Naive thymus-derived CD8-positive, alpha-beta T cell (primary cell): ENCODE data around the gene UBA6. TPM values are rescaled to one million over a fixed set of nuclear protein-coding genes. Genes with fewer than 3 reads are reported as not detected.
"Not testable (repeated sequence)": the region's sequence is repeated elsewhere in the genome, so short reads cannot be mapped to it uniquely, and the experiment has no call there.

Experiments used
- ATAC-seq, 2 donors: fragments of 150-1000 bp; cut with Tn5 transposase in 1 of 2; sonication (Bioruptor Pico), chemical (Tn5 transposase) in 1 of 2; 1 replicate in 1 of 2; 2 replicates in 1 of 2; pipeline ENCODE4 v1.10.0; 2021; ENCODE audit warnings: mild to moderate bottlenecking in 2 of 2, moderate library complexity in 2 of 2
- POLR2A ChIA-PET: fragments of 350-600 bp; sonication (Branson Sonifier 250); formaldehyde crosslinking; loops from one replicate; lab custom pipeline; 2021; ENCODE audit warnings: antibody characterized with exemption; lab: Charles Lee
- DNase-seq, 10 donors: peaks; one replicate each; pipeline versions ENCODE4 v3.0.0 to v3.0.0-alpha.2; 2020 to 2022
- H3K27ac Mint-ChIP-seq, 10 donors: one replicate each; pipeline ENCODE4 v1.8.0; 2020 to 2022; ENCODE audit warnings: mild to moderate bottlenecking in 10 of 10, mixed read lengths in 10 of 10, moderate library complexity in 4 of 10, inconsistent platforms in 1 of 10
- H3K27me3 Mint-ChIP-seq, 5 donors: one replicate each; pipeline ENCODE4 v1.8.0; 2021 to 2022; ENCODE audit warnings: mixed read lengths in 5 of 5
- H3K36me3 Mint-ChIP-seq, 3 donors: one replicate each; pipeline ENCODE4 v1.8.0; 2020 to 2022; ENCODE audit warnings: mixed read lengths in 3 of 3, mild to moderate bottlenecking in 2 of 3, inconsistent platforms in 1 of 3
- H3K4me1 Mint-ChIP-seq, 4 donors: one replicate each; pipeline ENCODE4 v1.8.0; 2021 to 2022; ENCODE audit warnings: mixed read lengths in 4 of 4
- H3K4me3 Mint-ChIP-seq, 10 donors: one replicate each; pipeline ENCODE4 v1.8.0; 2020 to 2022; ENCODE audit warnings: mild to moderate bottlenecking in 10 of 10, mixed read lengths in 10 of 10, moderate library complexity in 6 of 10, inconsistent platforms in 1 of 10
- H3K9me3 Mint-ChIP-seq, 9 donors: one replicate each; pipeline ENCODE4 v1.8.0; 2020 to 2022; ENCODE audit warnings: mixed read lengths in 9 of 9, mild to moderate bottlenecking in 3 of 9, inconsistent platforms in 1 of 9, moderate library complexity in 1 of 9
- polyA plus RNA-seq, 3 donors: library from polyadenylated mRNA; unstranded; fragments of 300-500 nt; fragmentation: Illumina TruSeq; gene quantifications; one replicate each; pipeline ENCODE4 v1.2.3, GENCODE V29; 2021
- total RNA-seq, 8 experiments: library from RNA in 2 of 8; stranded (reverse) in 2 of 8; gene quantifications; one replicate each; pipeline ENCODE4 v1.2.3 and lab custom pipeline; 2021 to 2026

UBA6 gene
- total and polyA plus RNA-seq, 5 experiments from 2014 or later = 18.2 to 52.9 (median 19.5) TPM

- ATAC-seq (no peak), DNase-seq (no peak)
- POLR2A ChIA-PET = no interaction called here
- Mint-ChIP-seq H3K36me3 (peaks cover 5 to 46% (median 30%) of the 10 kb centered on the region in 3 donors), H3K4me3 (no peak overlapping the region), H3K27me3 (no peaks in the 10 kb centered on the region), H3K27ac (peak overlapping the region in 7 of 10 donors; percentile 17 to 78 (median 41)), H3K9me3 (peaks cover 0 to 9% (median 2%) of the 10 kb centered on the region in 9 donors), H3K4me1 (peaks cover 10 to 37% (median 31%) of the 10 kb centered on the region in 4 donors)
Measured at GRCh38 chr4:67712000-67712625, 11.2 kb upstream of the UBA6 start.

DNA sequence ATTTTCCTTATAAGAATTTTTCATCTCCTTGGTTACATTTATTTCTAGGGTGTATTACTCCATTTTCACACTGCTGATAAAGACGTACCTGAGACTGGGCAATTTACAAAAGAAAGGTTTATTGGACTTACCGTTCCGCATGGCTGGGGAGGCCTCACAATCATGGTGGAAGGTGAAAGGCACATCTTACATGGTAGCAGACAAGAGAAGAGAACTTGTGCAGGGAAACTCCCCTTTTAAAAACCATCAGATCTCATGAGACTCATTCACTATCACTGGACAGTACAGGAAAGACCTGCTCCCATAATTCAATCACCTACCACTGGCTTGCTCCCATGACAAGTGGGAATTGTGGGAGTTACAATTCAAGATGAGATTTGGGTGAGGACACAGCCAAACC lies 5.7 kb upstream of the UBA6 start:
- H3K27me3 Mint-ChIP-seq = not testable (repeated sequence)

GRCh38 chr4:67704843-67705242 lies 3.9 kb upstream of the UBA6 start:
- Mint-ChIP-seq H3K4me1 (peaks cover 26 to 67% (median 63%) of the 10 kb centered on the region in 4 donors), H3K9me3 (peaks cover 0 to 26% (median 11%) of the 10 kb centered on the region in 9 donors), H3K27me3 (no peaks in the 10 kb centered on the region), H3K27ac (no peak overlapping the region), H3K4me3 (peak overlapping the region in 4 of 10 donors; percentile 2 to 37 (median 9)), H3K36me3 (peaks cover 25 to 48% (median 39%) of the 10 kb centered on the region in 3 donors)
- POLR2A ChIA-PET = no interaction called here
- ATAC-seq (no peak), DNase-seq (no peak)

More for the DNA sequence above, 5.7 kb upstream of the UBA6 start:
- Mint-ChIP-seq H3K4me3 (peak overlapping the region in 1 of 10 donors; percentile 26), H3K9me3 (peaks cover 0 to 26% (median 11%) of the 10 kb centered on the region in 9 donors), H3K4me1 (peaks cover 28 to 63% (median 59%) of the 10 kb centered on the region in 4 donors), H3K36me3 (peaks cover 25 to 57% (median 43%) of the 10 kb centered on the region in 3 donors)
- H3K27ac Mint-ChIP-seq, POLR2A ChIA-PET, DNase-seq, ATAC-seq: not testable (repeated sequence)

DNA sequence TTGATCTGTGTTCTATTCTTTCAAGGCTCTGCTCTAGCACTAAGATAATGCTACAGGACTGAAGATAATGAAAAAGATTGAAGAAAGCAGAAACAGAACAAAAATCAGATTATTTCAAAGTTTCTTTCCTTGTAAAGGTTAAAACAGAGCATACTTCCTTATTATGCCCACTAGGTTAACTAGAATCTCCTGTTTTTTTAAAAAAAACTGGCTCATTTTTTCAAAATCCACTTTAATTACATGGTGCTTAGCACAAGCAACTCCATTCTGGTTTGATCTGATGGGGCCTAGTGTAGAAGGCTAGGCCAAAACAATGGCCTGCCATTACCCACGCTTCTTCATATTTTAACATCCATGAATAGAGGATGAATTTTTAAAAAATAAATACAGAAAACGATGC lies 1.2 kb upstream of the UBA6 start:
- H3K9me3 Mint-ChIP-seq = peaks cover 0 to 18% (median 11%) of the 10 kb centered on the region in 9 donors
- H3K4me3 Mint-ChIP-seq = peak overlapping the region; percentile 31 to 99 (median 98)
- H3K27me3 Mint-ChIP-seq = no peaks in the 10 kb centered on the region
- DNase-seq (no peak), ATAC-seq (no peak)
- POLR2A ChIA-PET = no interaction called here
- peaks cover 29 to 77% (median 74%) of the 10 kb centered on the region in 4 donors for H3K4me1 Mint-ChIP-seq
- peaks cover 20 to 34% (median 31%) of the 10 kb centered on the region in 3 donors for H3K36me3 Mint-ChIP-seq
- peak overlapping the region in 9 of 10 donors; percentile 96 to 99 (median 97) for H3K27ac Mint-ChIP-seq

DNA sequence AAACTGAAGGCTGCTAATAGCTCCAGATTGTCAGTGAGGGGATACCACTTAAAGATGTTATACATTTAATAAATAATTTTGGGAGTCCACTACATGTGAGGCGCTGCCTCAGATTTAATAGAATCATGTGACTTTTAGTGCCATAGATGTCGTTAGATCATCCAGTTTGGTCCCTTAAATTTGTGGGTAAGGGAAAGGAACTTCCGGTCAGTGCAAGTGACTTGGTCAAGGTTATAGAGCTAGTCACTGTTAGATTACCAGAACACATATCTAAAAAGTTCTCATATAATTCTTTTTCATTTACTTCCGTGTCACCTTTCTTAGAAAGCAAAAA lies 529 bp upstream of the UBA6 start:
- no peak for DNase-seq
- Mint-ChIP-seq H3K4me1 (peaks cover 26 to 74% (median 72%) of the 10 kb centered on the region in 4 donors), H3K36me3 (peaks cover 16 to 28% (median 24%) of the 10 kb centered on the region in 3 donors), H3K9me3 (peaks cover 0 to 13% (median 7%) of the 10 kb centered on the region in 9 donors), H3K27ac (peak overlapping the region; percentile 96 to 99 (median 97)), H3K27me3 (no peaks in the 10 kb centered on the region), H3K4me3 (peak overlapping the region; percentile 94 to 99 (median 98))
- POLR2A ChIA-PET = interaction anchor here (0.6 to 2.1 kb wide), 4 partner anchors 19 to 156 kb away, joined by 3 to 13 read pairs (median 3); partner anchors contain the start of gene CENPC
- ATAC-seq = no peak

GRCh38 chr4:67700116-67700737 lies 728 bp downstream of the UBA6 start:
- peak in 3 of 10 donors; percentile 11 to 16 (median 16) for DNase-seq
- H3K36me3 Mint-ChIP-seq = peaks cover 6 to 27% (median 18%) of the 10 kb centered on the region in 3 donors

DNA sequence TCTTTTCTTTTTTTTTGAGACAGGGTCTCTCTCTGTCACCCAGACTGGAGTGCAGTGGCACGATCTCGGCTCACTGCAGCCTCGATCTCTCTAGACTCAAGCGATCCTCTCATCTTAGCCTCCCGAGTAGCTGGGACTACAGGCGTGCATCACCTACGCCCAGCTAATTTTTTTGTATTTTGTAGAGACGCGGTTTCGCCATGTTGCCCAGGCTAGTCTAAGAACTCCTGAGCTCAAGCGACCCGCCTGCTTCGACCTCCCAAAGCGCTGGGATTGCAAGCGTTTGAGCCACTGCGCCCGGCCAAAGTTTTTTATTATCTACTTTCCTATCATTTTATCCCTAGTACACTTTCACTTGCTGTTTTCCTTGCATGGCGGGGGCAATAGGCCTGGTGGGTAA lies 1.4 kb downstream of the UBA6 start:
- Mint-ChIP-seq H3K9me3 (peaks cover 0 to 2% (median 0%) of the 10 kb centered on the region in 9 donors), H3K36me3 (peaks cover 9 to 27% (median 17%) of the 10 kb centered on the region in 3 donors), H3K27ac (peak overlapping the region in 8 of 10 donors; percentile 80 to 99 (median 98)), H3K4me3 (peak overlapping the region; percentile 94 to 99 (median 98)), H3K4me1 (peaks cover 21 to 64% (median 59%) of the 10 kb centered on the region in 4 donors), H3K27me3 (no peaks in the 10 kb centered on the region)
- DNase-seq (no peak), ATAC-seq (no peak)
- POLR2A ChIA-PET = interaction anchor here (2.1 kb wide), 1 partner anchor 154 kb away, joined by 13 read pairs; the partner anchor contains the start of gene CENPC

More at GRCh38 chr4:67700116-67700737, 728 bp downstream of the UBA6 start:
- H3K4me3 Mint-ChIP-seq = peak overlapping the region; percentile 94 to 99 (median 98)
- H3K27ac Mint-ChIP-seq = peak overlapping the region; percentile 80 to 99 (median 97)
- peaks cover 23 to 68% (median 64%) of the 10 kb centered on the region in 4 donors for H3K4me1 Mint-ChIP-seq
- peak in 1 of 2 donors; percentile 10 for ATAC-seq
- H3K27me3 Mint-ChIP-seq = no peaks in the 10 kb centered on the region
- POLR2A ChIA-PET = interaction anchor here (0.8 to 2.1 kb wide), 2 partner anchors 20 to 155 kb away, joined by 3 to 13 read pairs; partner anchors contain the start of gene CENPC
- H3K9me3 Mint-ChIP-seq = peaks cover 0 to 4% (median 1%) of the 10 kb centered on the region in 9 donors

- Mint-ChIP-seq H3K36me3 (peaks cover 4 to 28% (median 13%) of the 10 kb centered on the region in 3 donors), H3K27ac (peak overlapping the region in 7 of 10 donors; percentile 0 to 60 (median 27)), H3K9me3 (peaks cover 0 to under 1% (median 0%) of the 10 kb centered on the region in 9 donors), H3K4me3 (peak overlapping the region in 2 of 10 donors; percentile 34 to 38), H3K4me1 (peaks cover 14 to 59% (median 52%) of the 10 kb centered on the region in 4 donors), H3K27me3 (no peaks in the 10 kb centered on the region)
- no peak for ATAC-seq
- POLR2A ChIA-PET = no interaction called here
- no peak for DNase-seq
Measured at GRCh38 chr4:67697860-67698687, 2.9 kb downstream of the UBA6 start.

DNA sequence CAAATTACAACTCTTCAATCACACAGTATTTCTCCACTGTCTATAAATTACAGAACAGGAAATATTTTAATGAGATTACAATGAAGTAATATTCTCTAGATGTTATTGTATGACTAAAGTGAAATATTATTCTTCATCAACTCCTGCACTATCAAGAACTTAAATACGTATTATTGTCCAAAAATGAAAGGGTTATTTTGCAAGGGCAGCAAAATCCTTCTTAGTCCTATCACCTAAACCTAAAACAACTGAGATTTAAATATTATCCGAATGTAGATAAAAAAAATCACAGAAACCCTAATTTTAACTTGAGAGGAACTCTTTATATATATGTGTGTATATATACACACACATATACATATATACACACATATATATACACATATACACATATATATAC lies 4.9 kb downstream of the UBA6 start:
- Mint-ChIP-seq H3K36me3 (peaks cover 22 to 46% (median 31%) of the 10 kb centered on the region in 3 donors), H3K4me3 (no peak overlapping the region), H3K9me3 (peaks cover 0 to 14% (median 2%) of the 10 kb centered on the region in 9 donors), H3K4me1 (peaks cover 16 to 52% (median 46%) of the 10 kb centered on the region in 4 donors), H3K27me3 (no peaks in the 10 kb centered on the region), H3K27ac (no peak overlapping the region)
- DNase-seq = no peak
- ATAC-seq = no peak
- POLR2A ChIA-PET = no interaction called here

GRCh38 chr4:67694662-67695061 lies 6.3 kb downstream of the UBA6 start:
- POLR2A ChIA-PET = no interaction called here
- DNase-seq (no peak), ATAC-seq (no peak)
- Mint-ChIP-seq H3K9me3 (peaks cover 0 to 14% (median 2%) of the 10 kb centered on the region in 9 donors), H3K4me3 (no peak overlapping the region), H3K27me3 (no peaks in the 10 kb centered on the region), H3K4me1 (peaks cover 21 to 54% (median 49%) of the 10 kb centered on the region in 4 donors), H3K27ac (peak overlapping the region in 1 of 10 donors; percentile 17), H3K36me3 (peaks cover 24 to 57% (median 34%) of the 10 kb centered on the region in 3 donors)

- H3K27ac Mint-ChIP-seq = no peak overlapping the region
- H3K36me3 Mint-ChIP-seq = peaks cover 29 to 68% (median 36%) of the 10 kb centered on the region in 3 donors
- peaks cover 17 to 44% (median 34%) of the 10 kb centered on the region in 4 donors for H3K4me1 Mint-ChIP-seq
- H3K27me3 Mint-ChIP-seq = no peaks in the 10 kb centered on the region
- no peak overlapping the region for H3K4me3 Mint-ChIP-seq
- DNase-seq = no peak
- POLR2A ChIA-PET = interaction anchor here (0.7 kb wide), 1 partner anchor 155 kb away, joined by 3 read pairs; no protein-coding TSS in a partner anchor
- ATAC-seq = no peak
- H3K9me3 Mint-ChIP-seq = peaks cover 0 to 14% (median 2%) of the 10 kb centered on the region in 9 donors
Measured at GRCh38 chr4:67691328-67691727, 9.6 kb downstream of the UBA6 start.

DNA sequence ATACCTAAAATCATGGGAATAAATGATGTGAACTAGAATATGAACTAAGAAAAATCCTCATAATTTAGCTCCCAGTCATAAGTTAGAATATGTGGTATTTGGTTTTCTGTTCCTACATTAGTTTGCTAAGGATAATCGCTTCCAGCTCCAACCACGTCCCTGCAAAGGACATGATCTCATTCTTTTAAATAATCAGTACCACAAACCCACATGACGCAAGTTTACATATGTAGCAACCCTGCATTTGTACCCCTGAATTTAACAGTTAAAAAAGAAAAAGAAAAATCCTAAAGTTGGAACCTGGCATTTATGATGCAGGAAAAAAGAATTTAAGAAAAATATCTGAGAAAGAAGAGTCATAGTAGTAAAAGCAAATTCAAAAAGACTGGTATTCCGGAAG lies 13.3 kb downstream of the UBA6 start:
- peaks cover 13 to 47% (median 36%) of the 10 kb centered on the region in 4 donors for H3K4me1 Mint-ChIP-seq
- no peak overlapping the region for H3K4me3 Mint-ChIP-seq
- ATAC-seq (no peak), DNase-seq (no peak)
- H3K36me3 Mint-ChIP-seq = peaks cover 20 to 54% (median 22%) of the 10 kb centered on the region in 3 donors
- peaks cover 0 to 9% (median 1%) of the 10 kb centered on the region in 9 donors for H3K9me3 Mint-ChIP-seq
- POLR2A ChIA-PET = no interaction called here
- H3K27ac Mint-ChIP-seq = no peak overlapping the region
- no peaks in the 10 kb centered on the region for H3K27me3 Mint-ChIP-seq
